ENCODE results near the gene DMRT3.

DMRT3 gene

DNA sequence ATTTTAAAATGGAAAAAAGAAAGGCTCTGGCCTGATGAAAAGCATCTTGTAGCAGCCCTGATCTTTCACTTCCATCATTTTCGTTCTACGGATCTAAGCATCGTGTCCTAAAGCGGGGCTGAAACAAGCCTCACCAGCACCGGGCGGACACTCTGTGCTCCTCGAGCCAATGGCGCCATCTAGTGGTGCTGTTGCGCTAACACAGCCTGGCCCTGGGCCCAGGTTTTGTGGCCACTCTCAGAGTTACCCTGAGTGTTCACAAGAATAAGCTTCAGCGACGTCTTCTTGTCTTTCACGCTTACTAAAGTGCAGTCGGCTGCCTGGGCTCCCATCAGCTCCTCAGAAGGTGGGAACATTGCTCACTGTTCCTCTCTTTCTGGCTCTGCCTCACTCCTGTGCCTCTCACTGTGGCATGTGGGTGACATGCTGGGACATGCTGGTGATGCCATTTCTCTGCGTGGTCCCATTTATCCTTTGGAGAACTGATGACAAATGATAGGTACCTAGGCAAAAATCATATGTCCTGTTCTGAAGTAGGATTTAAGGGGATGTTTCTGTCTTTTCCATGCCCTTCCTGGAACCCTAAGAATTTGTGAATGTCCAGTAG lies 32.7 kb downstream of the DMRT3 start:
- peak; percentile 72 for DNase-seq (ENCODE audit: extremely low read depth, insufficient read length)
- Histone ChIP-seq H3K4me3 (replicated peaks; ENCODE audit: low read depth, low read length) (no peak overlapping the region), H3K27me3 (replicated peaks; ENCODE audit: control insufficient read depth, insufficient read depth, low read length) (no peaks in the 10 kb centered on the region), H3K36me3 (ENCODE audit: control insufficient read depth, insufficient read depth, low read length) (no peaks in the 10 kb centered on the region)
- peak; percentile 96 for TF ChIP-seq CTCF (IDR thresholded peaks at IDR 0.05; ENCODE audit: insufficient read depth, low read length, poor library complexity, severe bottlenecking)

DNA sequence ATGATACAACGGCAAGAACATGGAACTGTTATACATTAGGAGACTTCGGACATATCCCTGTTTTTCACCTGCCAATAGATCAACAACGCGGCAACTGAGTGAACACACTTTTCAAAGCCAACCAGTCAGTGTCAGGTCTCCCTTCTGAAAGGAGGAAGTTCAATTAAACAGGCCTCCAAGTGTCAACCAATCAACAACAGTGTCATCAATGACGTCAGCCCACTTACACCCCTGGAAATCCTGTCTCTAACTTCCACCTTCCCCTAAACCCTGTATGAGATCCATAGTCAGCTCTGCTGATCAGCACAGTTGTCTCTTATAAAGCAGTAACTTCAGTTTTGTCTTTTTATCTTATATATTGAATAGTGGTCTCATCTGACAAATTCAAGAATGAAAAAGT lies 36.6 kb downstream of the DMRT3 start:
- H3K36me3 ChIP-seq (ENCODE audit: control insufficient read depth, insufficient read depth, low read length): no peaks in the 10 kb centered on the region
- no peak overlapping the region for H3K4me3 ChIP-seq (replicated peaks; ENCODE audit: low read depth, low read length)
- no peak for DNase-seq (ENCODE audit: extremely low read depth, insufficient read length)
- no peak for TF ChIP-seq CTCF (IDR thresholded peaks at IDR 0.05; ENCODE audit: insufficient read depth, low read length, poor library complexity, severe bottlenecking)
- no peaks in the 10 kb centered on the region for H3K27me3 ChIP-seq (replicated peaks; ENCODE audit: control insufficient read depth, insufficient read depth, low read length)

DNA sequence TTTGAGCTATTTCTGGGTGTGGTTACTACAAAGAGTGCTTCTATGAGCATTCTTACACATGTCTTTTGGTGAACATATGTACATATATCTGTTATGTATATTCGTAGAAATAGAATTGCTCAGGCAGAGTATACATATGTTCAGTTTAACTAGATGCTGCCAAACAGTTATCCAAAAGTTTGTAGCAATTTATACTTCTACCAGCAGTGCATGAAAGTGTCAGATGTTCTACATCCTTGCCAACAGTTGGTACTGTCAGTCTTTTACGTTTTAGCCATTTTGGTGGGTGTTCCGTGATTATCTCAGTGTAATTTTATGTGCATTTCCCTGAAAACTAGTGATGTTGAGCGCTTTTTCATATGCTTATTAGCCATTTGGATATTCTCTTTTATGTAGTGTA lies 37.8 kb downstream of the DMRT3 start:
- no peak for DNase-seq (ENCODE audit: extremely low read depth, insufficient read length)
- no peak overlapping the region for H3K4me3 ChIP-seq (replicated peaks; ENCODE audit: low read depth, low read length)
- no peak for TF ChIP-seq CTCF (IDR thresholded peaks at IDR 0.05; ENCODE audit: insufficient read depth, low read length, poor library complexity, severe bottlenecking)

GRCh38 chr9:1014640-1015039 lies 38.2 kb downstream of the DMRT3 start:
- no peak for TF ChIP-seq CTCF (IDR thresholded peaks at IDR 0.05; ENCODE audit: insufficient read depth, low read length, poor library complexity, severe bottlenecking)
- no peak overlapping the region for H3K4me3 ChIP-seq (replicated peaks; ENCODE audit: low read depth, low read length)
- DNase-seq (ENCODE audit: extremely low read depth, insufficient read length): no peak
- H3K27me3 ChIP-seq (replicated peaks; ENCODE audit: control insufficient read depth, insufficient read depth, low read length): no peaks in the 10 kb centered on the region
- no peaks in the 10 kb centered on the region for H3K36me3 ChIP-seq (ENCODE audit: control insufficient read depth, insufficient read depth, low read length)

More for the DNA sequence above, 37.8 kb downstream of the DMRT3 start:
- H3K36me3 ChIP-seq (ENCODE audit: control insufficient read depth, insufficient read depth, low read length): no peaks in the 10 kb centered on the region
- H3K27me3 ChIP-seq (replicated peaks; ENCODE audit: control insufficient read depth, insufficient read depth, low read length): no peaks in the 10 kb centered on the region

GRCh38 chr9:1018121-1018520 lies 41.7 kb downstream of the DMRT3 start:
- no peak for DNase-seq (ENCODE audit: extremely low read depth, insufficient read length)
- H3K36me3 ChIP-seq (ENCODE audit: control insufficient read depth, insufficient read depth, low read length): no peaks in the 10 kb centered on the region
- peaks cover 1% of the 10 kb centered on the region for H3K27me3 ChIP-seq (replicated peaks; ENCODE audit: control insufficient read depth, insufficient read depth, low read length)
- peak; percentile 61 for TF ChIP-seq CTCF (IDR thresholded peaks at IDR 0.05; ENCODE audit: insufficient read depth, low read length, poor library complexity, severe bottlenecking)
- no peak overlapping the region for H3K4me3 ChIP-seq (replicated peaks; ENCODE audit: low read depth, low read length)

DNA sequence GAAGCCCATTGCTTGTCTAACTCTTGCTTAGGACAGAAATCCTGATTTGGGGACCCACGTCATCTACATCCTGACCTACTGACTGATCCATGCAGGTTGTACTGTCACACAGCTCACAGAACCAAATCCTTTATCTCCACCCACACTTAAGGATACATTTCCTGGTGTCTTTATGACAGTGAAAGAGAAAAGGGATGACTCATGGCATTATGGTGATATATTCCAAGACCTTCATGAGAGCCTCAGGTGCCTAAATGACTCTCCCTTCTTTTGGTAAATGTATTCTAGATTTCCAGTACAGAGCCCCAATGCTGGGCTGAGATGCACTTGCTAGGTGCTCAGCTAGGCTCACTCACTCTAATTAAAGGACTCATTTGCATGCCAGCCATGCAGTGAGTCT lies 47.7 kb downstream of the DMRT3 start:
- H3K27me3 ChIP-seq (replicated peaks; ENCODE audit: control insufficient read depth, insufficient read depth, low read length): peaks cover 1% of the 10 kb centered on the region
- no peak overlapping the region for H3K4me3 ChIP-seq (replicated peaks; ENCODE audit: low read depth, low read length)
- H3K36me3 ChIP-seq (ENCODE audit: control insufficient read depth, insufficient read depth, low read length): no peaks in the 10 kb centered on the region
- no peak for TF ChIP-seq CTCF (IDR thresholded peaks at IDR 0.05; ENCODE audit: insufficient read depth, low read length, poor library complexity, severe bottlenecking)
- DNase-seq (ENCODE audit: extremely low read depth, insufficient read length): no peak

All from GM06990 (cell line).